ENCODE measurements around the gene RPL22.

Gene RPL22

GRCh38 chr1:6137758-6138157 is 61.6 kb downstream of the RPL22 start:
- no peak for FAIRE-seq
- DNase-seq (ENCODE audit: insufficient read length, low spot score), result no peak

DNA sequence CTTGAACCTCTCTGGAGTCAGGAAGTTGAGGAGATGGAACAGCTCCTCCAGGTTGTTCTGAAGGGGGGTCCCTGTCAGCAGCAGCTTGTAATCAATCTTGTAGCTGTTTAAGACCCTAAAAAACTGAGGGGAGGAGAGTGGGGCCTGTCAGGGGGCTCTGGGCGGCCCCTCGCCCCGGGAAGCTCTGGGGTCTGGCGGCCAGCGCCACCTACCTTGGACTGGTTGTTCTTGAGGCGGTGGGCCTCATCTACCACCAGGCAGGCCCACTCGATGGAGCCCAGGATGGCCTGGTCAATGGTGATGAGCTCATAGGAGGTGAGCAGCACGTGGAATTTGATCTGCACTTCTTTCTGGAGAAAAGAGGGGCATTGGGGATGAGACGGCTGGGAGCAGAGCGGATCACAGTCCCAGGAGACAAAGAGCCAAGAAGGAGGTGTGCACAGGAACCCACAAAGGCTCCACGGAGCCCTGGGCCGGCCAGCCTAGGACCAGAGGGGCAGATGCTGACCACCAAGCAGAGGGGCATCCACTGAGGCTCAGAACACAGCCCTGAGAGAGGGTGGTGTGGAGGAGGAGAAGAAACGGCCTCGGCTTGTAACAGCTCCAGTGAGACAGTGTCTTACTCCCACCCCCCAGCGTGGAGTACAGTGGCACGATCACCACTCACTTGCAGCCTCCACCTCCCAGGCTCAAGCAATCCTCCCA is 62.7 kb downstream of the RPL22 start:
- FAIRE-seq, result no peak
- DNase-seq (ENCODE audit: insufficient read length, low spot score), result no peak

Data from HTR-8/SVneo (cell line).